Neural cell (in vitro differentiated cells): Measurements from ENCODE around the gene FOXD2. TPM values are rescaled to one million over a fixed set of nuclear protein-coding genes. Genes with fewer than 3 reads are reported as not detected.

Experiments used
- H2AFZ ChIP-seq: fragments of 200-600, 300-800 bp; sonication (generic), shearing (Covaris generic); 2 replicates; pipeline ENCODE4 v1.6.0; 2014; ENCODE audit warnings: low read depth, mild to moderate bottlenecking, antibody characterized with exemption, low read length, moderate library complexity
- H3F3A ChIP-seq: fragments of 200-600 bp; shearing (Covaris generic); 2 replicates; pipeline ENCODE4 v1.6.1; 2016; ENCODE audit warnings: mild to moderate bottlenecking, moderate library complexity, mixed read lengths, antibody characterized with exemption, low read length; ENCODE audit not compliant: insufficient read depth, poor library complexity, severe bottlenecking
- H3K27ac ChIP-seq: fragments of 200-600, 300-800 bp; sonication (generic), shearing (Covaris generic); 2 replicates; pipeline ENCODE4 v1.5.1; 2014; ENCODE audit warnings: mild to moderate bottlenecking, low read length, moderate library complexity
- H3K27me3 ChIP-seq: fragments of 300-800, 200-600 bp; sonication (generic), shearing (Covaris generic); 2 replicates; pipeline ENCODE4 v1.6.0; 2014; ENCODE audit warnings: mild to moderate bottlenecking, low read depth, low read length, moderate library complexity; ENCODE audit not compliant: insufficient read depth
- H3K36me3 ChIP-seq: fragments of 300-800, 200-600 bp; sonication (generic), shearing (Covaris generic); 2 replicates; pipeline ENCODE4 v1.5.1; 2014; ENCODE audit warnings: mild to moderate bottlenecking, antibody characterized with exemption, low read length, moderate library complexity; ENCODE audit not compliant: insufficient read depth
- H3K4me2 ChIP-seq: fragments of 300-800, 200-600 bp; sonication (generic), shearing (Covaris generic); 2 replicates; pipeline ENCODE4 v1.6.0; 2014; ENCODE audit warnings: mild to moderate bottlenecking, low read length
- H3K4me3 ChIP-seq: fragments of 300-800, 200-600 bp; sonication (generic), shearing (Covaris generic); 2 replicates; pipeline ENCODE4 v1.5.1; 2014; ENCODE audit warnings: mild to moderate bottlenecking, low read length, moderate library complexity
- H3K79me2 ChIP-seq: fragments of 200-600 bp; shearing (Covaris generic); replicated peaks from 2 replicates; pipeline ENCODE4 v1.6.0; 2014; ENCODE audit warnings: mild to moderate bottlenecking, low read length, moderate library complexity; ENCODE audit not compliant: insufficient read depth
- H3K9ac ChIP-seq: fragments of 300-800, 200-600 bp; sonication (generic), shearing (Covaris generic); 2 replicates; pipeline ENCODE4 v1.6.1; 2016; ENCODE audit warnings: mild to moderate bottlenecking, low read length, mixed read lengths
- H3K9me2 ChIP-seq: fragments of 200-600 bp; shearing (Covaris generic); 2 replicates; pipeline ENCODE4 v1.6.1; 2016; ENCODE audit warnings: mild to moderate bottlenecking, low read length, mixed read lengths; ENCODE audit not compliant: insufficient read depth
- H3K9me3 ChIP-seq: fragments of 200-600, 300-800 bp; sonication (generic), shearing (Covaris generic); 2 replicates; pipeline ENCODE4 v1.6.1; 2016; ENCODE audit warnings: mild to moderate bottlenecking, mixed run types, low read length, moderate library complexity, mixed read lengths
- H4K20me1 ChIP-seq: fragments of 200-600 bp; shearing (Covaris generic); 2 replicates; pipeline ENCODE4 v1.6.1; 2016; ENCODE audit warnings: mild to moderate bottlenecking, mixed run types; ENCODE audit not compliant: insufficient read depth
- EP300 ChIP-seq: fragments of 450-650 bp; conservative IDR thresholded peaks from 2 replicates; pipeline ENCODE4 v1.6.1; 2014; ENCODE audit warnings: antibody characterized with exemption, mild to moderate bottlenecking, moderate library complexity; ENCODE audit not compliant: poor library complexity, severe bottlenecking
- EZH2 ChIP-seq: fragments of 200-600, 300-800 bp; shearing (Covaris generic), sonication (generic); IDR thresholded peaks from 2 replicates; pipeline ENCODE4 v1.6.1; 2014; ENCODE audit warnings: antibody characterized with exemption, low read length, borderline replicate concordance, mild to moderate bottlenecking; ENCODE audit not compliant: insufficient read depth, poor library complexity, severe bottlenecking
- MXI1 ChIP-seq: fragments of 450-650 bp; conservative IDR thresholded peaks from 2 replicates; pipeline ENCODE4 v1.6.1; 2014; ENCODE audit warnings: antibody characterized with exemption, mild to moderate bottlenecking; ENCODE audit not compliant: poor library complexity, severe bottlenecking
- POLR2AphosphoS5 ChIP-seq: IDR thresholded peaks from 2 replicates; pipeline ENCODE4 v1.6.1; 2012
- RAD21 ChIP-seq: fragments of 450-650 bp; conservative IDR thresholded peaks from 2 replicates; pipeline ENCODE4 v1.6.1; 2014; ENCODE audit warnings: antibody characterized with exemption, mild to moderate bottlenecking, moderate library complexity
- SMC3 ChIP-seq: fragments of 450-650 bp; conservative IDR thresholded peaks from 2 replicates; pipeline ENCODE4 v1.6.1; 2014; ENCODE audit warnings: antibody characterized with exemption, mild to moderate bottlenecking, moderate library complexity; ENCODE audit not compliant: poor library complexity
- TAF1 ChIP-seq: IDR thresholded peaks from 2 replicates; pipeline ENCODE4 v1.6.1; 2012; ENCODE audit warnings: low read depth
- polyA plus RNA-seq: library from polyadenylated mRNA; depleted of rRNA; stranded (reverse); fragments of >200 nt; gene quantifications from 2 replicates; pipeline ENCODE4 v1.2.3, GENCODE V29; 2014
- TF ChIP-seq, protein P1 (sequence below): IDR thresholded peaks from 2 replicates; pipeline ENCODE4 v1.6.1; 2012; ENCODE audit warnings: borderline replicate concordance
- TF ChIP-seq, protein P2 (sequence below): fragments of 450-650 bp; IDR thresholded peaks from 2 replicates; pipeline ENCODE4 v1.5.1; 2014; ENCODE audit warnings: antibody characterized with exemption, mild to moderate bottlenecking, moderate library complexity; ENCODE audit not compliant: poor library complexity, severe bottlenecking

Gene FOXD2
- polyA plus RNA-seq, 1 donor from 2014 or later = not detected

DNA sequence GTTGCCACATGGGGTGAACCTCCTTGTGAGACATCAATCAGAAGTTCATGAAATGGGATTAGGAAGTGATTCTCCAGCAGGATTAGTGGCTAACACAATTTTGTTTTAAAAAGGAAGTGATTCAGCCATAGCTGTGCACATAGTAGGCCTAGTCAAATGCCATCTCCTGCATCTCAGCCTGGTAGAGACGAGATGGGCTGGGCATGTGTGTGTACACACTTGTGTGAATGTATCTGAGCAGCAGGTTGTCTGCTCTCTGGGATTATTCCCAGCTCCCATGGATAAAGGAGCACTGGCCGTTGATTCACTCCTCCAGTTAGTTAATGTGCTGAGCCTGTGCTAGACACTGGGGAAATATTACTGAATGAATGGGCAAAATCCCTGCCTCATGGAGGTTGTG lies 19.7 kb upstream of the FOXD2 start:
- H3K36me3 ChIP-seq = no peaks in the 10 kb centered on the region
- H3F3A ChIP-seq = no peaks in the 10 kb centered on the region
- no peak overlapping the region for H2AFZ ChIP-seq
- no peaks in the 10 kb centered on the region for H3K79me2 ChIP-seq
- no peak overlapping the region for H3K4me3 ChIP-seq
- peaks cover 81% of the 10 kb centered on the region for H3K27me3 ChIP-seq
- no peak overlapping the region for H3K9ac ChIP-seq
- H3K4me2 ChIP-seq = no peak overlapping the region
- TF ChIP-seq TAF1 = no peak
- TF ChIP-seq POLR2AphosphoS5 = no peak
- TF ChIP-seq EP300 = no peak
- TF ChIP-seq, protein P1, sequence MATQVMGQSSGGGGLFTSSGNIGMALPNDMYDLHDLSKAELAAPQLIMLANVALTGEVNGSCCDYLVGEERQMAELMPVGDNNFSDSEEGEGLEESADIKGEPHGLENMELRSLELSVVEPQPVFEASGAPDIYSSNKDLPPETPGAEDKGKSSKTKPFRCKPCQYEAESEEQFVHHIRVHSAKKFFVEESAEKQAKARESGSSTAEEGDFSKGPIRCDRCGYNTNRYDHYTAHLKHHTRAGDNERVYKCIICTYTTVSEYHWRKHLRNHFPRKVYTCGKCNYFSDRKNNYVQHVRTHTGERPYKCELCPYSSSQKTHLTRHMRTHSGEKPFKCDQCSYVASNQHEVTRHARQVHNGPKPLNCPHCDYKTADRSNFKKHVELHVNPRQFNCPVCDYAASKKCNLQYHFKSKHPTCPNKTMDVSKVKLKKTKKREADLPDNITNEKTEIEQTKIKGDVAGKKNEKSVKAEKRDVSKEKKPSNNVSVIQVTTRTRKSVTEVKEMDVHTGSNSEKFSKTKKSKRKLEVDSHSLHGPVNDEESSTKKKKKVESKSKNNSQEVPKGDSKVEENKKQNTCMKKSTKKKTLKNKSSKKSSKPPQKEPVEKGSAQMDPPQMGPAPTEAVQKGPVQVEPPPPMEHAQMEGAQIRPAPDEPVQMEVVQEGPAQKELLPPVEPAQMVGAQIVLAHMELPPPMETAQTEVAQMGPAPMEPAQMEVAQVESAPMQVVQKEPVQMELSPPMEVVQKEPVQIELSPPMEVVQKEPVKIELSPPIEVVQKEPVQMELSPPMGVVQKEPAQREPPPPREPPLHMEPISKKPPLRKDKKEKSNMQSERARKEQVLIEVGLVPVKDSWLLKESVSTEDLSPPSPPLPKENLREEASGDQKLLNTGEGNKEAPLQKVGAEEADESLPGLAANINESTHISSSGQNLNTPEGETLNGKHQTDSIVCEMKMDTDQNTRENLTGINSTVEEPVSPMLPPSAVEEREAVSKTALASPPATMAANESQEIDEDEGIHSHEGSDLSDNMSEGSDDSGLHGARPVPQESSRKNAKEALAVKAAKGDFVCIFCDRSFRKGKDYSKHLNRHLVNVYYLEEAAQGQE = no peak
- no peak for TF ChIP-seq RAD21
- no peak for TF ChIP-seq SMC3
- TF ChIP-seq MXI1 = no peak
- no peak for TF ChIP-seq EZH2
- TF ChIP-seq, protein P2, sequence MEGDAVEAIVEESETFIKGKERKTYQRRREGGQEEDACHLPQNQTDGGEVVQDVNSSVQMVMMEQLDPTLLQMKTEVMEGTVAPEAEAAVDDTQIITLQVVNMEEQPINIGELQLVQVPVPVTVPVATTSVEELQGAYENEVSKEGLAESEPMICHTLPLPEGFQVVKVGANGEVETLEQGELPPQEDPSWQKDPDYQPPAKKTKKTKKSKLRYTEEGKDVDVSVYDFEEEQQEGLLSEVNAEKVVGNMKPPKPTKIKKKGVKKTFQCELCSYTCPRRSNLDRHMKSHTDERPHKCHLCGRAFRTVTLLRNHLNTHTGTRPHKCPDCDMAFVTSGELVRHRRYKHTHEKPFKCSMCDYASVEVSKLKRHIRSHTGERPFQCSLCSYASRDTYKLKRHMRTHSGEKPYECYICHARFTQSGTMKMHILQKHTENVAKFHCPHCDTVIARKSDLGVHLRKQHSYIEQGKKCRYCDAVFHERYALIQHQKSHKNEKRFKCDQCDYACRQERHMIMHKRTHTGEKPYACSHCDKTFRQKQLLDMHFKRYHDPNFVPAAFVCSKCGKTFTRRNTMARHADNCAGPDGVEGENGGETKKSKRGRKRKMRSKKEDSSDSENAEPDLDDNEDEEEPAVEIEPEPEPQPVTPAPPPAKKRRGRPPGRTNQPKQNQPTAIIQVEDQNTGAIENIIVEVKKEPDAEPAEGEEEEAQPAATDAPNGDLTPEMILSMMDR = no peak
- H3K9me2 ChIP-seq = no peaks in the 10 kb centered on the region
- H3K27ac ChIP-seq = no peak overlapping the region
- H3K9me3 ChIP-seq = no peaks in the 10 kb centered on the region
- no peaks in the 10 kb centered on the region for H4K20me1 ChIP-seq

DNA sequence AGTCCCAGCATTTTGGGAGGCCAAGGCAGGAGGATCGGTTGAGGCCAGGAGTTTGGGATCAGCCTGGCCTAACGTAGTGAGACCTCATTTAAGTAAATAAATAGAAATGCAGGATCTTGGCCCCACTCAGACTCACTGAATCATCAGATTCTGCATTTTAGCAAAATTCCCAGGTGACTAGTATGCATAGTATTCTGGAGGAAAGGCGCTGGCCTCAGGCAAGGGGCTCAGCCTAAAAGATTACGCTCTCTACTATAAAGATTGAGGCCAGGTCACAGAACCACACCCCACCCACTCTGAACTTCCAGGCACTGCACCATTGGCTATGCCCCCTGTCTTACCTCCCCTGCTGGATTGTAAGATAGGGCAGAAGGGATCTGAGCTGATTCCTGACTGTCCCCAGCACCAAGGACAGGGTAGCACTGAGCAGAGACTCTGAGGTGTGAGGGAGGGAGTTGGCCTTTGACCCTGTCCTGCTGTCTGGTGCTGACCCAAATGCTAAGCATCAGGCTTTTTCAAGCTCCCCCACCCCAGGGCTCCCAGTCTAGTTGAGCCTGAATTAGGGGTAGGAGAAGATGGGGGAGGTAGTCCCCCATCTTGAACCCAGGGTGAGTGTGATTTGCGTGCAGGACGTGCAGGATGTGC lies 19.0 kb upstream of the FOXD2 start:
- Histone ChIP-seq H3K27me3 (peaks cover 86% of the 10 kb centered on the region), H3K36me3 (no peaks in the 10 kb centered on the region), H4K20me1 (no peaks in the 10 kb centered on the region), H3K27ac (no peak overlapping the region), H3K9ac (no peak overlapping the region), H2AFZ (no peak overlapping the region), H3F3A (no peaks in the 10 kb centered on the region), H3K9me2 (no peaks in the 10 kb centered on the region), H3K9me3 (no peaks in the 10 kb centered on the region), H3K4me3 (no peak overlapping the region), H3K4me2 (no peak overlapping the region), H3K79me2 (no peaks in the 10 kb centered on the region)
- TF ChIP-seq POLR2AphosphoS5 = no peak
- TF ChIP-seq, protein P2 = no peak
- no peak for TF ChIP-seq RAD21
- no peak for TF ChIP-seq TAF1
- TF ChIP-seq MXI1 = no peak
- no peak for TF ChIP-seq EZH2
- TF ChIP-seq, protein P1 = no peak
- TF ChIP-seq EP300 = no peak
- TF ChIP-seq SMC3 = no peak
